Sigmoid colon (tissue), 4 donors: ENCODE data around the gene TSACC.

Source experiments
- CTCF ChIP-seq, 4 experiments: fragments of 450-650 bp in 3 of 4; fragments of 200-600 bp in 1 of 4; IDR thresholded peaks; one replicate each; pipeline ENCODE4 v1.5.1; 2016 to 2019; ENCODE audit warnings: antibody characterized with exemption in 4 of 4, mild to moderate bottlenecking in 3 of 4, moderate library complexity in 2 of 4
- EP300 ChIP-seq, 4 donors: sonication (generic); formaldehyde crosslinking; IDR thresholded peaks; one replicate each; pipeline ENCODE4 v1.6.1; 2017; ENCODE audit warnings: antibody characterized with exemption in 4 of 4
- POLR2A ChIP-seq, 2 donors: fragments of 450-650 bp; IDR thresholded peaks; one replicate each; pipeline ENCODE4 v1.6.1; 2016; ENCODE audit warnings: antibody characterized with exemption in 2 of 2, mild to moderate bottlenecking in 2 of 2, moderate library complexity in 2 of 2

GRCh38 chr1:156386134-156386901, 48.0 kb downstream of the TSACC start:
- TF ChIP-seq POLR2A (IDR thresholded peaks at IDR 0.05) (no peak), CTCF (IDR thresholded peaks at IDR 0.05) (no peak), EP300 (IDR thresholded peaks at IDR 0.05) (no peak)
